NCI-H2227 (cell line): ENCODE measurements around the gene LRFN4.

Experiments
- DNase-seq: peaks from one replicate; lab custom pipeline; 2025; ENCODE audit not compliant: unreplicated experiment; lab: John Stamatoyannopoulos, UW

Gene LRFN4

DNA sequence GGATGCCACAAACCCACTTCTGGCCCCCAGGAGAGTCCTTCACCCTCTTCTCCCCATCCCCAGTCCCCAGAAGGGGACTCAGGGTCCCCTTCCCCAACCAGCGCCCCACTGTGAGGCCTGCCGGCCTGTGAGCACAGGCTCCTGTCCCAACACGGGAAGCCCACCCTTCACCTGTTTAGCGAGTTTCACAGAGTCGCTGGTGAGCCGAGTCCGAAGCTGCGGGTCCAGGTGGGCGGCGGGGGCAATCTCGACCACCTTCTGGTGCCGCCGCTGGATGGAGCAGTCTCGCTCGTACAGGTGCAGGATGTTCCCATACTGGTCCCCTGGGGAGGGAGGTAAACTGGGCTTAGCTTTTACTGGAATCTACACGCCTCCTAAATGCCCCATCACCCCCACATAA lies 13.3 kb downstream of the LRFN4 start:
- DNase-seq = no peak

DNA sequence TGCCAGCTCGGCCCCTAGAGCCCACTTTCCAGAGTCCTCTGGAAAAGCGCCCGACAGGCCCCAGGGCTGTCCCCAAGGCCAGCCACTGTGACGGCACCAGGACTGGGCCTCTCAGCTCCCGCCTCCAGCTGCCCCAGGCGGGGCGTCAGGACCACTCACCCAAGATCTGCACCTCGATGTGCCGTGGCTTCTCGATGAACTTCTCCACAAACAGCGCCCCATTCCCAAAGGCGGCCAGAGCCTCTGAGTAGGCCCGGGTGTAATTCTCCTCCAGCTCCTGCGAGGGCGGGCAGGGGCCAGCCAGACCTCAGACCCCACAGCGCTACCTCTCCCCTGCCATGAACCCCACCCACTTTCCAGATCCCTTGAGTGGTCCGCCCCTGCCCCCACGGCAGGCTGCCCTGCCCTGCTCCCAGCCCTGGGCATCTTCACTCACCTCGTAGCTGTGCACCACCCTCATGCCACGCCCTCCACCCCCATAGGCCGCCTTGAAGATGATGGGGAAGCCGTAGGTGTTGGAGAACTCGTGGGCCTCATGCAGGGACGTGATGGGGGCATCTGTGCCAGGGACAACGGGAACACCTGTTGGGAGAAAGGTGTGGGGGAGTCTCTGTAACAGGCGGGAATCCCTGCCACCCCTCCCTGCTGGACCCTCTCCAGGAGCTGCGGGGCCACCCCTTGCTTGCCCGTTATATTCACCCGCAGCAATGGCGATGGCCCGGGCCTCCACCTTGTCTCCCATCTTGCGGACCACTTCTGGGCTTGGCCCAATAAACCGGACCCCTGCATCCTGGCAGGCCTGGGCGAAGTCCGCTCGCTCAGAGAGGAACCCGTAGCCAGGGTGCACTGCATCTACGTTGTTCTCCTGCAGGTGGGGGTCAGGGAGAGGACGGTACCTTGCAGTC lies 14.0 kb downstream of the LRFN4 start:
- no peak for DNase-seq

DNA sequence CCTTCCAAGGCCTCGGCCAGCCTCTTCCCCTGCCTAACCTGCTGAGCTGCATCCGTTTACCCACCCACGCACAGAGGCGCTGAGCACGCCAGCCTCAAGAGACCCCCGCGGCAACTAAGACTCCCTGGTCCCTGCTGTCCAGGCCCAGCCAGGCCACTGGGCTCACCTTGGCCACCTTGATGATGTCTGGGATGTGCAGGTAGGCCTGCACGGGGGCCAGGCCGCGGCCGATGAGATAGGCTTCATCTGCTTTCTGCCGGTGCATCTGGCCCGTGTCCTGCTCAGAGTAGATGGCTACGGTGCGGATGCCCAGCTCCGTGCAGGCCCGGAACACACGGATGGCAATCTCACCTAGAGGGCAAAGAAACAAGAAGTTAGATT lies 14.6 kb downstream of the LRFN4 start:
- DNase-seq = no peak

DNA sequence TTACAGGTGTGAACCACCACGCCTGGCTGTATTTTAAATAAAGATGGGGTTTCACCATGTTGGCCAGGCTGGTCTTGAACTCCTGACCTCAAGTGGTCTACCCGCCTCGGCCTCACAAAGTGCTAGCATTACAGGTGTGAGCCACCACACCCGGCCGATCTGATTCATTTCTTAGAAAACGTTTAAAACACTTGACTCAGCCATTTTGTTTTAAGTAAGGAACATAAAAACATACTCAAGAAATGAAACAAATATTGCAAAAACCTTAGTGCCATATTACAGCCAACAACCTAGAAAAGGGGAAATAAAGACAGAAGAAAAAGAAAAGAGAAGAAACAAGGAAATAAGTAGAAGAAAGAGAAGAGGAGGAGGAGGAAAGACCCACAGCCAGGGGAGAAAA lies 17.4 kb downstream of the LRFN4 start:
- DNase-seq = no peak

GRCh38 chr11:66875378-66875777 lies 18.5 kb downstream of the LRFN4 start:
- DNase-seq = no peak

DNA sequence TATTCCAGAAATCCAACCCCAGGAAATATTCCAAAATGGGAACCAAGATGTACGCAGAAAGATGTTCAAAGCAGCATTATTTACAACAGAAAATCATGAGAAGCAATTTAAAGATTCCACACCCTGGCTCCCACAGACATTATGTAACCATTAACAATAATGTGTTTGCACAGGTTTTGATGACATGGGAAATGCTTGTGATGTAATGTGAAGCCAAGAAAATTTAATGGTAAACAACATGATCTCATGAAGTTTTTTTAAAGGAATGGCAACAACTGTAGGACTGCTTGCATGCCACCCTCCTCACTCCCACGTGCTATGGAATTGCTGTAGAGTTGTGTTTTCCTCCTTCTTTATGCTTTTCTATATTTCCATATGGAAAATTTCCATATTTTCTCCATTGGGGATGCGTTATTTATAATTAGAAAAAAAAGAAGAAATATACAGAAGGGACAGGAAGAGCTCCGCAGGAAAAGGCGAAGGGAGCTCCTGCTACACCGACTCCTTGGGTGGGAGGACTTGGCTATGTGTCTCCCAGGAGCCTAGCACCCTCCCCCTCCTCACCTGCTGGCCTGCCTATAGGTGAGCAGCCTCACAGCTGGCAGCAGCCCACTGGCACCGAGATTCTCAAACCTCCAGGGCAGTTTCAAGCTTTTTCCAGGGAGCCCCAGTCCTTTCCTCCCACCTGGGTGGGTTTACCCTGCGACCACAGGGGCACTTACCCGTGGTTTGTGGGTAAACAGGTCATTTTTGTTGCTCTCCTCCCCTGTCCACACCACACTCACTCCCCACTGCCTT lies 20.9 kb downstream of the LRFN4 start:
- DNase-seq = no peak

DNA sequence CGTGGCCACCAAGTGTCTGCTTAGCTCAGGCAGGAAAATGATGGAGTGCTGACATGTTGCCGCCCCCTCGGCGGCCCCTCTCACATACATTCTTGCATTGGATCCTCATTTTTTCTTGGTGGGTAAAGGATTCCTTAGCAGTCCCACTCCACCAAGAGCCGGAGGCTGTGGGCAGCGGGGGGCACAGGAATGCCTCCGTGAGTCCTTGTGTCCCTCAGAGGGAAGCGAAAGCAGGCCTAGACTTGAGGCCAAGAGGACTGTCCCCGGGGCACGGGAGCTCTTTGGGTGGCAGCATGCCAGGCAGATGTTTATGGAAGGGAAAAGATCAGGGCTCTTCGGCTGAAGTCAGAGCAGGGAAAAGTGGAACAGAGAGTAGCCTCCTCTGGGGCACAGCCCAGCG lies 21.6 kb downstream of the LRFN4 start:
- DNase-seq = no peak

DNA sequence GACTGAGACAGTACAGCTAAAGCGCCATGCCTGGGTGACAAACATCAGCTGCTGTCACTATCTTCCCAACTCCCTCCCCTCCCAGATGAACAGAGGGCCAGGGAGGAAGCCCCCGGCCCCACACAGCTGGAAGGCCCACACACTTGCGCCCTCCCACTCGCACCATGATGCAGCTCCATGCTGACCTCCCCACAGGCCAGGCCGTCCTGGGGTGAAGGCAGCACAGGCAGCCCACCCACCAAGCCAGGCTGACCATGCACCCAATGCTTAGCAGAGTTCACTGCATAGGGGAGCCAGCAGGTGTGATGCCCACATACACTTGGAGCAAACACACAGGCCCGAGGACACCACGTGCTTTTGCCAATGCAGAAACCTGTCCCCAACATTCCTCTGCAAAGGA lies 22.1 kb downstream of the LRFN4 start:
- DNase-seq = no peak

DNA sequence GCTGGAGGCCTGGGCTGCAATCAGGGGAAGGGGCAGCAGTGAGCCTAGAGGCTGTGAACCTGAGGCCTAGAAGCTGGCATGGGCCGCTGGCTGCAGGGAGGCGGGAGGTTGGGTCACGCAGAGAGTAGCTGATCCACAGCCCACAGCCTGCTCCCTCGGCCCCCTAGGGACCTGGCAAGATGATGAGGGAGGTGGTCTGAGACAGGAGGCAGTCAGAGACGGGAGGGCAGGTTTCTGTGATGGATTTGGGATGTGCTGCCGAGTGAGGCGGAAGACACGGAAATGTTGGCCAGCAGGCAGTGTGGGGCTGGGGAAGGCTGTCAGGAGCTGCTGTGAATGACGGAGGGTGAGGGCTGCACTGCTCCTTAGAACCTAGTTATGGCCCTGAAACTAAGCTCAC lies 22.7 kb downstream of the LRFN4 start:
- no peak for DNase-seq

DNA sequence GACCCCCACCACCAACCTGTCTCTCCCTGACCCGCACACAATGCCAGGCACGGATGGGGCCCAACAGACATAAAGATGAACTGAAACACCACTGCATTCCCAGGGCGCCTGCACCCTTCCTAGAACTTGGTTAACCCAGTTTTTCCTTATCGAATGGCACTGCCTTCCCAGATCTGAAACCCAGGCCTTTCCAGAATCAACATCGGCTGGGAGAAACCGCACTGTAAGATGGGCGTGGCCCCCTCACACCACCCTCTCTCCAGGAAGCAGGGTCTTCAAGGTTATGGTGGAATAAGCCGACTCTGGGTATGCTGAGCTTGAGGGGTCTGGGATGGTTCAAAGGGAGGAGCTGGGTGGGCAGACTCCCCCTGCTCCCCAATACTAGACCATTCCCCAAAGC lies 23.1 kb downstream of the LRFN4 start:
- DNase-seq = no peak

DNA sequence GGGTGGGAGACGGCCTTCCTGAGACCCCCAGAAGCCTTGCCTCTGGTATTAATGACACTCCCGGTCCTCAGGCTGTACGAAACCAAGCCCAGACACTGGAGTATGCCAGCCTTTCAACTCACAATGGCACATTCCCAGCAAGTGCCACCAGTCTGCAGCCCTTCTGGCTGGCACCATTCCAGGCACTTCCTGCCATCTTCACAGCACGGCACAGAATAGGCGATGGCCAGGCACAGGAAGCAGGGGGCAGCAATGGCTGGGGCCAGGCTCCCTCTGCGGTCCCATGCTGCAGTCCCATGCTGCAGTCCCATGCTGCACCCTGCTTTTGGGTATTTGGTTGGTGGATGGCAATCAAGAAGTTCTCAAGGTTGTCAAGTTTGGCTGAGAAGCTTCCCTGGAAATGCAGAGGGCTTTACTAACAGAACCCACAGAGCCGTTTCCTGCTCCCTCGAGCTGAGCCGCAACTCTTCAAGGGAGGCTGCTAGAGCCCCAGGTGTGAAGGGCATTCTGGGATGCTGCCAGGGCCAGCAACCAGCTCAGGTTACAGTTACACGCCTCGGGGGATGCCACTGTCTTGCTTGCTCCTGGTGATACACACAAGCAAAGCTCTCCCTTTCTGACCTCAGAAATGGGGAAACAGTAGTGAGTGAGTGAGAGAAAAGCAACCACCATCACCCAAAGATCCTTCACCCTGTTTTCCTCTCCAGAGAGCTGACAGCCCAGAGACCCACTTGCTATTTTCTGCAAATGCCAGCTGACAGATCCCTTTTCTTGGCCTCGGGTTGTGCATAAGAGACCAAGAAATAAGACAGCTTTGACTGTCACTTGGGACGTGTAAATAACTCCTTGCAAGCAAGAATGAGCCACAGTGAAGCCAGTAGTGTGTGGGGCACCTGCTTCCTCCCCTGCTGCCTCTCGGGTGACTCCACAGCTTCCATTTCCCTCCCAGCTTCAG lies 23.9 kb downstream of the LRFN4 start:
- no peak for DNase-seq

- no peak for DNase-seq
Measured at GRCh38 chr11:66881451-66881835, 24.6 kb downstream of the LRFN4 start.

GRCh38 chr11:66881927-66882452 lies 25.1 kb downstream of the LRFN4 start:
- no peak for DNase-seq

DNA sequence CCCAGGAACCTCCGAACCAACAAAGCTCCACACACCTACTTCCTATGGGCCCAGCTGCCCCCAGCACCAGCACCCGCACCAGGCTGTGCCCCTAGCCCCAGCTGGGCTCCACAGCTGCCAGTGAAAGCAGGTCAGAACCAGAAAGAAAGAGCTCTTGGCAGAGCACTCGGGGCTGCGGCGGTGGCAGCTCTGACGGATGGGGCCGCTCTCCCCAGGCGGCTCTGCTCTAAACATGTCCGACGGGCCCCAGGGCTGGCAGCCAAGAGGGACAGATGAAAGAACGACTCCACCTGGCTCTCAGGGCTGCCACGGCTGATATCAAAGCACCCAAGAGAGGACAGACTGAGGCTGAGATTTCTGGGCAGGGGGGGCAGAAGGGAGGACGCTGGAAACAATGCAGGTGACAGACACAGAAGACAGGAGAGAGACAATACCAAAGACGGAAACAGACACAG lies 25.7 kb downstream of the LRFN4 start:
- no peak for DNase-seq

- DNase-seq = peak; percentile 84
Measured at GRCh38 chr11:66883016-66883965, 26.4 kb downstream of the LRFN4 start.

DNA sequence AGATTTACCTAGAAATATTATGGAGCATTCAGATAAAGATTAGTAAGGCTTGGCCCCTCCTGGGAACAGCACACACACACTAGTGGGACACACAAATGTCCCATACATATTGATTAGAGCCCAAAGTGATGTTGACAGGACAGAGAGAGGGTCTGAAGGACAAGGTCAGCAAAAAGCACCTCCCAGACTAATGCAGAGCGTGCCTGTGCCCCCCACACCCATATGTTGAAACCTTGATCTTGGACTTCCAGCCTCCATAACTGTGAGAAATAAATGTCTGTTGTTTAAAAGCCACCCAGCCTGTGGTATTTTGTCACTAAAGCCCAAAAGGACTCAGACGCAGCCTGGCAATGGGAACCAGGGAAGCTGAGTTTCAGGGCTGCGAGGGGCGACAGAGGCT lies 27.6 kb downstream of the LRFN4 start:
- DNase-seq = no peak

GRCh38 chr11:66885469-66885868 lies 28.6 kb downstream of the LRFN4 start:
- DNase-seq = no peak

DNA sequence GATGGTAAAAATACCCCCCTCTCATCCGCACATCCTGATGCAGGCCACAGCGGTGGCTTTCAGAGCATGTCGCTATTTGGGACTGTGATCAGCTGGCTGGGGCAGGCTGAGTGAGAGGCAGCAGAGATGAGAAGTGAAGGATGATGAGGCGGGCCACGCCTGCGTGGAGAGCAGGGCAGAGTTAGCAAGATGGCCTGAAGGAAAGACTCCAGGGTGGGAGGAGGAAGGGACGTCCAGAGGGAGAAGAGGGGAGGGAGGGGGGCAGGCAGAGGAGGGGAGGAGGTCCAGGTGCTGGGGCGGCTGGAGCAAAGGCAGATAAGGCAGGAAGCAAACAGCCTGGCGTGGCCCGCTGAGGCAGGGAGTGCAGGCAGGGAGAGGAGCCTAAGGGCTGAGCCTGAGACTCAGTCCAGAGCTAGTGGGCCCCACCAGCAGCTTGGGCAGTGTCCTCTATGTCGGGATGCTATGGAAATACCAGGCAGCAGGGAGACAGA lies 29.1 kb downstream of the LRFN4 start:
- DNase-seq = no peak

GRCh38 chr11:66886671-66887221 lies 29.9 kb downstream of the LRFN4 start:
- DNase-seq = no peak
